Left ventricle myocardium inferior (tissue), 1 donor: ENCODE measurements around the gene CRTC3. TPM values are rescaled to one million over a fixed set of nuclear protein-coding genes. Genes with fewer than 3 reads are reported as not detected.
"Not testable (repeated sequence)": the region's sequence is repeated elsewhere in the genome, so short reads cannot be mapped to it uniquely, and the experiment has no call there.

Experiments used
- DNase-seq: peaks from one replicate; pipeline ENCODE4 v3.0.0-alpha.2; 2020
- H3K27ac ChIP-seq: fragments of 200-600 bp; replicated peaks from 2 replicates; pipeline ENCODE4 v1.8.0; 2021
- H3K27me3 ChIP-seq: fragments of 200-600 bp; 2 replicates; pipeline ENCODE4 v1.8.0; 2021; ENCODE audit warnings: low read depth
- H3K36me3 ChIP-seq: fragments of 200-600 bp; 2 replicates; pipeline ENCODE4 v1.8.0; 2021
- H3K4me1 ChIP-seq: fragments of 200-600 bp; 2 replicates; pipeline ENCODE4 v1.8.0; 2021
- H3K4me3 ChIP-seq: fragments of 200-600 bp; 2 replicates; pipeline ENCODE4 v1.8.0; 2021; ENCODE audit warnings: mild to moderate bottlenecking, moderate library complexity
- H3K9me3 ChIP-seq: fragments of 200-600 bp; replicated peaks from 2 replicates; pipeline ENCODE4 v1.8.0; 2021
- intact Hi-C: fragments of 100-400 bp; cut with micrococcal nuclease; formaldehyde crosslinking; loops from one replicate; pipeline ENCODE4 v1.11.0; 2022
- total RNA-seq: library from RNA; stranded (reverse); fragmentation: NEBNext Ultra II Directional; extraction: Animal tissue kit (Norgen Biotek cat#: 25700); gene quantifications from one replicate; pipeline ENCODE4 v1.2.1, GENCODE V29; 2021
- TF ChIP-seq, protein P1 (sequence below): fragments of 200-600 bp; IDR thresholded peaks from 2 replicates; pipeline ENCODE4 v1.8.0; 2021; ENCODE audit warnings: antibody characterized with exemption, mild to moderate bottlenecking, borderline replicate concordance
- donor health status: DM: no; HTN: yes; CAD: no; lungs with severe emphysema.

The CRTC3 gene
- total RNA-seq, 1 donor from 2014 or later: 24.1 TPM

DNA sequence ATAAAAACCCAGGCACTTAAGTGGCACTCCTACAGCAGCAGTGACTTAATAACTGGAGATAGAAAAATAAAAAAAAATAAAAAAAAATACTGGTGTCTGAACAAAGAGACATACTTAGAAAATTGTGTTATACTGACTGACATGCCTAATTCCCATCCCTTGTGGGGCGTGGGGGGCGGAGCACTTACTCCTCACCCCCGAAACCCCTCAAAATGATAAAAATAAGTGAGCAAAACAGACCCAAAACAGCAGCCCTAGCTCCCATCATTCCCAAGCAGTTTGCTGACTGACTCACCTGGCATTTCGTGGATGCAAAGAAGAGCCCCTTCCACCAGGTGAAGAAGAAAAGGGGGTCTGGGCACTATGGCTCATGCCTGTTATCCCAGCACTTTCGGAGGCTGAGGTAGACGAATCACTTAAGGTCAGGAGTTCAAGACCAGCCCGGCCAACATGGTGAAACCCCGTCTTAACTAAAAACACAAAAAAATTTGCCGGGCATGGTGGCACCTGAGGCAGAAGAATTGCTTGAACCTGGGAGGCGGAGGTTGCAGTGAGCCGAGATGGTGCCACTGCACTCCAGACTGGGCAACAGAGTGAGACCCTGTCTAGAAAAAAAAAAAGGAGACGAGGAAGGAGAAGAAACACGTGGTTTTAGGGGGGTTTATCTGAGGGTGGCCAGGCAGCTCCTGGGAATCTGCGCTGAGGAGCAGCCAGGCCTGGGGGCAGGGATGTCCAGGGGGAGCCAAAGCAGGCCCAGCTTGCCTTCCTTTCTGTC, 136.6 kb downstream of the CRTC3 start:
- TF ChIP-seq, protein P1, sequence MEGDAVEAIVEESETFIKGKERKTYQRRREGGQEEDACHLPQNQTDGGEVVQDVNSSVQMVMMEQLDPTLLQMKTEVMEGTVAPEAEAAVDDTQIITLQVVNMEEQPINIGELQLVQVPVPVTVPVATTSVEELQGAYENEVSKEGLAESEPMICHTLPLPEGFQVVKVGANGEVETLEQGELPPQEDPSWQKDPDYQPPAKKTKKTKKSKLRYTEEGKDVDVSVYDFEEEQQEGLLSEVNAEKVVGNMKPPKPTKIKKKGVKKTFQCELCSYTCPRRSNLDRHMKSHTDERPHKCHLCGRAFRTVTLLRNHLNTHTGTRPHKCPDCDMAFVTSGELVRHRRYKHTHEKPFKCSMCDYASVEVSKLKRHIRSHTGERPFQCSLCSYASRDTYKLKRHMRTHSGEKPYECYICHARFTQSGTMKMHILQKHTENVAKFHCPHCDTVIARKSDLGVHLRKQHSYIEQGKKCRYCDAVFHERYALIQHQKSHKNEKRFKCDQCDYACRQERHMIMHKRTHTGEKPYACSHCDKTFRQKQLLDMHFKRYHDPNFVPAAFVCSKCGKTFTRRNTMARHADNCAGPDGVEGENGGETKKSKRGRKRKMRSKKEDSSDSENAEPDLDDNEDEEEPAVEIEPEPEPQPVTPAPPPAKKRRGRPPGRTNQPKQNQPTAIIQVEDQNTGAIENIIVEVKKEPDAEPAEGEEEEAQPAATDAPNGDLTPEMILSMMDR: no peak
- H3K9me3 ChIP-seq: no peaks in the 10 kb centered on the region
- intact Hi-C loops: no loop called here
- peak overlapping the region; percentile 90 for H3K27ac ChIP-seq
- DNase-seq: no peak
- no peaks in the 10 kb centered on the region for H3K27me3 ChIP-seq
- H3K4me1 ChIP-seq: peaks cover 20% of the 10 kb centered on the region
- peak overlapping the region; percentile 86 for H3K4me3 ChIP-seq
- H3K36me3 ChIP-seq: no peaks in the 10 kb centered on the region

DNA sequence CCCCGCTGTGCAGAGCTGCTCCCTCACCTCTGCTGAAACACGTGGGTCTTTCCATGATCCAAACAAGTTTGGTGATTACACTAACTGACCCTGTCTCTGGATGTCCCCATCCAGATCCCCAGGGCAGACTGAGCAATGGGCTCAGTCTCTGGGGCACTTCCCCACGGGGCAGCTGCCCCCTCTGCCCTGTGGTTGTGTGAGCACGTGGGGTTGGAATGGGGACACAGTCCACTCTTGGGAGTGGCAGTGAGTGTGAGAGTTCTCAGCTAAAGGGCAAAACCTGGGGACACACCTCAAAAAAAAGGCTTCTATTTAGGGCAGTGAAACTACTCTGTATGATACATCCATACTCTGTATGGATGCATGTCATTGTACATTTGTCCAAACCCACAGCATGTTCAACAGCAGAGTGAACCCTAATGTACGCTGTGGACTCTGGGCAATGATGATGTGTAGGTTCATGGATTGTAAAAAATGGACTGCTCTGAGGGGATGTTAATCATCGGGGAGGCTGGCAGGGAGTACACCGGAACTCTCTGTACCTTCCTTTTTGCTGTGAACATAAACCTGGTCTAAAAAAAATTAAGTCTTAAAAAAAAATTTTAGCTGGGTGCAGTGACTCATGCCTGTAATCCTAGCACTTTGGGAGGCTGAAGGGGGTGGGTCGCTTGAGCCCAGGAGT, 137.5 kb downstream of the CRTC3 start:
- intact Hi-C loops: no loop called here

GRCh38 chr15:90667755-90668345, 138.1 kb downstream of the CRTC3 start:
- DNase-seq, H3K4me3 ChIP-seq, intact Hi-C loops, H3K36me3 ChIP-seq, H3K27ac ChIP-seq, H3K9me3 ChIP-seq, H3K27me3 ChIP-seq: not testable (repeated sequence)
- peaks cover 16% of the 10 kb centered on the region for H3K4me1 ChIP-seq

More for the DNA sequence above, 137.5 kb downstream of the CRTC3 start:
- peaks cover 16% of the 10 kb centered on the region for H3K4me1 ChIP-seq
- H3K27me3 ChIP-seq: no peaks in the 10 kb centered on the region
- no peak overlapping the region for H3K27ac ChIP-seq
- no peak for DNase-seq
- H3K9me3 ChIP-seq: no peaks in the 10 kb centered on the region
- TF ChIP-seq, protein P1: no peak
- H3K36me3 ChIP-seq: no peaks in the 10 kb centered on the region
- H3K4me3 ChIP-seq: no peak overlapping the region

DNA sequence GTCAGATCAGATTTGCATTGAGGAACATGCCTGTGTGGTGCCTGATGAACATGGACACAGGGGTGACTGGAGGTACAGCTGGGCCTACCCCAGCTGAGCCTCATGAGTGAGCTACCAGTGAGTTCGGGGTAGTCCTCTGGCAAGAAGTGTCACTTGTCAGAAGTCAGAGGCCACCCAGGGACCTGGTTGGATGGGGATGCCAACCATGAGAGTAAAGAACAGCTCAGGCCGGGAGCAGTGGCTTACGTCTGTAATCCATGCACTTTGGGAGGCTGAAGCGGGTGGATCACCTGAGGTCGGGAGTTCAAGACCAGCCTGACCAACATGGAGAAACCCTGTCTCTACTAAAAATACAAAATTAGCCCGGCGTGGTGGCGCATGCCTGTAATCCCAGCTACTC, 140.9 kb downstream of the CRTC3 start:
- H3K27ac ChIP-seq, DNase-seq, intact Hi-C loops, H3K4me1 ChIP-seq, H3K27me3 ChIP-seq, H3K4me3 ChIP-seq, H3K36me3 ChIP-seq, H3K9me3 ChIP-seq: not testable (repeated sequence)

GRCh38 chr15:90671216-90671615, 141.5 kb downstream of the CRTC3 start:
- H3K27me3 ChIP-seq: no peaks in the 10 kb centered on the region
- DNase-seq: no peak
- TF ChIP-seq, protein P1: no peak
- peaks cover under 1% of the 10 kb centered on the region for H3K4me1 ChIP-seq
- intact Hi-C loops: no loop called here
- H3K36me3 ChIP-seq: no peaks in the 10 kb centered on the region
- H3K9me3 ChIP-seq: no peaks in the 10 kb centered on the region
- no peak overlapping the region for H3K4me3 ChIP-seq
- H3K27ac ChIP-seq: no peak overlapping the region

- H3K4me1 ChIP-seq, DNase-seq, intact Hi-C loops, H3K9me3 ChIP-seq, H3K36me3 ChIP-seq, H3K4me3 ChIP-seq, H3K27me3 ChIP-seq, H3K27ac ChIP-seq: not testable (repeated sequence)
Observed at GRCh38 chr15:90673357-90673756, 143.6 kb downstream of the CRTC3 start.

GRCh38 chr15:90674476-90674875, 144.8 kb downstream of the CRTC3 start:
- Histone ChIP-seq H3K36me3 (no peaks in the 10 kb centered on the region), H3K4me3 (no peak overlapping the region), H3K27me3 (no peaks in the 10 kb centered on the region), H3K4me1 (no peaks in the 10 kb centered on the region), H3K9me3 (no peaks in the 10 kb centered on the region), H3K27ac (no peak overlapping the region)
- no peak for DNase-seq
- intact Hi-C loops: no loop called here
- TF ChIP-seq, protein P1: no peak
